ENCODE measurements around the gene CPSF7.

CPSF7 gene

DNA sequence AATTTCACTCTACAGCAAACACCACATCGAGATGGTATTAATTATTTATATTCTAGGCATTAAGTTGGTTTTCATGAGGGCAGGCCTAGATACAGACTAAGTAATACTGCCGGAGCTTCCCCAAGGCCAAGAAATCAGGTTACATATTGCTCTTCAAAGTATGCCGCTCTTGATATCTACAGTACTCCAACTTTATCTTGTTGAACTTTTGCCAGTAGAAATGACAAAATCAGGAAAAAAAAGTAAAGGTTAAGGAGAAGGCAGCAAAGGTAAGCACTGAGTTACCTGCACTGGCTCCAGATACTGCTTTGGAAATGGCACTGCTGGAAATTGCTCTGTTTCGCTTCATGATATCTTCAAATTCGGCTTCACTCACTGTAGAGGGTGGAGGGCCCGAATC is 14.4 kb downstream of the CPSF7 start:
- no peak overlapping the region for H3K27ac ChIP-seq
- H3K9ac ChIP-seq: no peak overlapping the region
- no peaks in the 10 kb centered on the region for H3K4me1 ChIP-seq (ENCODE audit: low read depth, poor library complexity, severe bottlenecking)
- no peaks in the 10 kb centered on the region; the same call in 1 of the 2 replicates for H4K20me1 ChIP-seq (ENCODE audit: insufficient read depth)
- no peak overlapping the region for H2AFZ ChIP-seq (ENCODE audit: low read depth)
- no peaks in the 10 kb centered on the region for H3K27me3 ChIP-seq (ENCODE audit: insufficient read depth, low read depth)
- H3K36me3 ChIP-seq (ENCODE audit: insufficient read depth): peaks cover 5% of the 10 kb centered on the region; the same call in 1 of the 2 replicates
- TF ChIP-seq, protein P1, sequence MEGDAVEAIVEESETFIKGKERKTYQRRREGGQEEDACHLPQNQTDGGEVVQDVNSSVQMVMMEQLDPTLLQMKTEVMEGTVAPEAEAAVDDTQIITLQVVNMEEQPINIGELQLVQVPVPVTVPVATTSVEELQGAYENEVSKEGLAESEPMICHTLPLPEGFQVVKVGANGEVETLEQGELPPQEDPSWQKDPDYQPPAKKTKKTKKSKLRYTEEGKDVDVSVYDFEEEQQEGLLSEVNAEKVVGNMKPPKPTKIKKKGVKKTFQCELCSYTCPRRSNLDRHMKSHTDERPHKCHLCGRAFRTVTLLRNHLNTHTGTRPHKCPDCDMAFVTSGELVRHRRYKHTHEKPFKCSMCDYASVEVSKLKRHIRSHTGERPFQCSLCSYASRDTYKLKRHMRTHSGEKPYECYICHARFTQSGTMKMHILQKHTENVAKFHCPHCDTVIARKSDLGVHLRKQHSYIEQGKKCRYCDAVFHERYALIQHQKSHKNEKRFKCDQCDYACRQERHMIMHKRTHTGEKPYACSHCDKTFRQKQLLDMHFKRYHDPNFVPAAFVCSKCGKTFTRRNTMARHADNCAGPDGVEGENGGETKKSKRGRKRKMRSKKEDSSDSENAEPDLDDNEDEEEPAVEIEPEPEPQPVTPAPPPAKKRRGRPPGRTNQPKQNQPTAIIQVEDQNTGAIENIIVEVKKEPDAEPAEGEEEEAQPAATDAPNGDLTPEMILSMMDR (conservative IDR thresholded peaks at IDR 0.05; ENCODE audit: low read depth, low read length): no peak
- peaks cover 7% of the 10 kb centered on the region; the same call in 1 of the 2 replicates for H3K79me2 ChIP-seq (ENCODE audit: insufficient read depth, low read depth)
- no peak overlapping the region for H3K4me3 ChIP-seq (IDR thresholded peaks at IDR 0.05; ENCODE audit: insufficient read depth, low read depth, low read length)
- H3K4me2 ChIP-seq: no peak overlapping the region

- no peak overlapping the region for H3K9ac ChIP-seq
- no peak overlapping the region for H3K4me2 ChIP-seq
- H3K4me3 ChIP-seq (IDR thresholded peaks at IDR 0.05; ENCODE audit: insufficient read depth, low read depth, low read length): no peak overlapping the region
- H3K4me1 ChIP-seq (ENCODE audit: low read depth, poor library complexity, severe bottlenecking): no peaks in the 10 kb centered on the region
- H3K27ac ChIP-seq: no peak overlapping the region
- no peaks in the 10 kb centered on the region; the same call in 1 of the 2 replicates for H4K20me1 ChIP-seq (ENCODE audit: insufficient read depth)
- no peak overlapping the region for H2AFZ ChIP-seq (ENCODE audit: low read depth)
- TF ChIP-seq, protein P1 (conservative IDR thresholded peaks at IDR 0.05; ENCODE audit: low read depth, low read length): no peak
- H3K36me3 ChIP-seq (ENCODE audit: insufficient read depth): peaks cover 5% of the 10 kb centered on the region; the same call in 1 of the 2 replicates
- H3K79me2 ChIP-seq (ENCODE audit: insufficient read depth, low read depth): peaks cover 6% of the 10 kb centered on the region; the same call in 1 of the 2 replicates
- H3K27me3 ChIP-seq (ENCODE audit: insufficient read depth, low read depth): no peaks in the 10 kb centered on the region
These were observed 15.2 kb downstream of the CPSF7 start for GRCh38 chr11:61414547-61414946.

DNA sequence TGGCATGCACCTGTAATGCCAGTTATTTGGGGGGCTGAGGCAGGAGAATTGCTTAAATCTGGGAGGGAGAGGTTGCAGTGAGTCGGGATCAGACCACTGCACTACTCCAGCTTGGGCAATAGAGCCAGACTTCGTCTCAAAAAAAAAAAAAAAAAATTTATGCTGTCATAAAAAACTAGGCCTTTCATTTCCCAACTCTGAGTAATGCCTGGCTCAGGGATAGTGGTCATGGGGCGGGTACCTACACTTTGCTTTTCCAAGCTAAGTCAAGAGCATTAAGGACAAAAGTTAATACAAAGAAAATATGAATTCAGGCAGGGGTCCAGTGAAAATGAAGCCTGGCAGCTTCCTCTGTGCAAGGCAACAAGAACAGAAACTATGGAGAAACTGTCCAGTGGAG is 16.3 kb downstream of the CPSF7 start:
- TF ChIP-seq, protein P1 (conservative IDR thresholded peaks at IDR 0.05; ENCODE audit: low read depth, low read length): no peak
- H3K36me3 ChIP-seq (ENCODE audit: insufficient read depth): peaks cover 5% of the 10 kb centered on the region; the same call in 1 of the 2 replicates
- H4K20me1 ChIP-seq (ENCODE audit: insufficient read depth): no peaks in the 10 kb centered on the region; the same call in 1 of the 2 replicates

DNA sequence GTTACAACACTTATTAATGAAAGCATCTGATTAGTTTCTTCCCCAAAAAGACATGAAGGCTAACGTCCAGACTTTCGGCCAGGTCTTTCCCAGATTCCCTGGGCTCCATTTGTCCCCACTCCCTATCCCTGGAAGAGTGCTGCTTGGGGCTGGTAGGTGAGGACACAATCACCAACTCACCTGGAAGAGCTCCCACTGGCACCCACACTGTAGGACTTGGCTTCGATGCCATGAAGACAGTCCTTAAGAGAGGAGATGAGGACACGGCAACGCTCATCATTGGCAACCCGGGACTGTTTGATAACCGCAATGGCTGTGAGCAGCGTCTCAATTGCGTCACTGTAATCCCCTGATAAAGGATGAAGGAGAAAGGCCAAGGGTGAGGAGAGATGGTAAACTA is 18.2 kb downstream of the CPSF7 start:
- H3K36me3 ChIP-seq (ENCODE audit: insufficient read depth): peaks cover 5% of the 10 kb centered on the region; the same call in 1 of the 2 replicates
- TF ChIP-seq, protein P1 (conservative IDR thresholded peaks at IDR 0.05; ENCODE audit: low read depth, low read length): no peak
- H3K9ac ChIP-seq: no peak overlapping the region

More for the DNA sequence above, 16.3 kb downstream of the CPSF7 start:
- H3K4me1 ChIP-seq (ENCODE audit: low read depth, poor library complexity, severe bottlenecking): no peaks in the 10 kb centered on the region
- H3K4me2 ChIP-seq: no peak overlapping the region
- no peak overlapping the region for H3K4me3 ChIP-seq (IDR thresholded peaks at IDR 0.05; ENCODE audit: insufficient read depth, low read depth, low read length)
- H3K27me3 ChIP-seq (ENCODE audit: insufficient read depth, low read depth): no peaks in the 10 kb centered on the region
- no peak overlapping the region for H2AFZ ChIP-seq (ENCODE audit: low read depth)
- no peak overlapping the region for H3K9ac ChIP-seq
- H3K79me2 ChIP-seq (ENCODE audit: insufficient read depth, low read depth): peaks cover 6% of the 10 kb centered on the region; the same call in 1 of the 2 replicates
- H3K27ac ChIP-seq: no peak overlapping the region

More for the DNA sequence above, 18.2 kb downstream of the CPSF7 start:
- Histone ChIP-seq H3K27me3 (ENCODE audit: insufficient read depth, low read depth) (no peaks in the 10 kb centered on the region), H3K4me2 (no peak overlapping the region), H3K79me2 (ENCODE audit: insufficient read depth, low read depth) (no peaks in the 10 kb centered on the region), H3K4me1 (ENCODE audit: low read depth, poor library complexity, severe bottlenecking) (no peaks in the 10 kb centered on the region), H3K4me3 (IDR thresholded peaks at IDR 0.05; ENCODE audit: insufficient read depth, low read depth, low read length) (no peak overlapping the region), H2AFZ (ENCODE audit: low read depth) (no peak overlapping the region), H3K27ac (no peak overlapping the region), H4K20me1 (ENCODE audit: insufficient read depth) (no peaks in the 10 kb centered on the region; the same call in 1 of the 2 replicates)
